Measurements from ENCODE around the gene MYO1G. TPM values are rescaled to one million over a fixed set of nuclear protein-coding genes. Genes with fewer than 3 reads are reported as not detected.
"Not testable (repeated sequence)": the region's sequence is repeated elsewhere in the genome, so short reads cannot be mapped to it uniquely, and the experiment has no call there.

The MYO1G gene
- total RNA-seq, 2 experiments from 2014 or later, result 23.6 to 87.3 TPM

DNA sequence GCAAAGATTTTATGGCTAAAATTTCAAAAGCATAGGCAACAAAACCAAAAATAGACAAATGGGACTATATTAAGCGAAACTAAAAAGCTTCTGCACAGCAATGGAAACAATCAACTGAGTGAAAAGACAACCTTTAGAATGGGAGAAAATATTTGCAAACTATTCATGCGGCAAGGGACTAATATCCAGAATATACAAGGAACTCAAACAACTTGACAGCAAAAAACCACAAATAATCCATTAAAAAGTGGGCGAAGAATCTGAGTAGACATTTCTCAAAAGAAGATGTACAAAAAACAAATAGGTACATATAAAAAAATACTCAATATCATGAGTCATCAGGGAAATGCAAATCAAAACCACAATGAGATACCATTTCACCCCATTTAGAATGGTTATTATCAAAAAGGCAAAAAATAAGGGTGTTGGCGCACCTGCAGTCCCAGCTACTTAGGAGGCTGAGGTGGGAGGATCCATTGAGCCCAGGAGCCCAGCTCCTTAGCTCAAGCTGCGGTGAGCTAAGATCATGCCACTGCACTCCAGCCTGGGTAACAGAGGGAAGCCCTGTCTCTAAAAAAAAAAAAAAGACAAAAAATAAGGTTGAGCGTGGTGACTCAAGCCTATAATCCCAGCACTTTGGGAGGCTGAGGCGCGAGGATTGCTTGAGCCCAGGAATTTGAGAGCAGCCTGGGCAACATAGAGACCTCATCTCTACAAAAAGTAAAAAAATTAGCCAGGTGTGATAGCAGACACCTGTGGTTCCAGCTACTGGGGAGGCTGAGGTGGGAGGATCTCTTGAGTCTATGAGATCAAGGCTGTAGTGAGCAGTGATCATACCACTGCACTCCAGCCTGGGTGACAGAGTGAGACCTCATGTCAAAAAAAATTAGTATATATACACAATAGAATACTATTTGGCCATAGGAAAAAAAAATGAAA is 17.0 kb upstream of the MYO1G start:
- Histone ChIP-seq H3K4me1 (ENCODE audit: insufficient read depth, low read length, poor library complexity, severe bottlenecking) (peaks cover 62% of the 10 kb centered on the region), H3K9me3 (ENCODE audit: low read length) (peaks cover 10% of the 10 kb centered on the region; the same call in 1 of the 2 replicates), H4K20me1 (ENCODE audit: insufficient read depth, low read length) (no peaks in the 10 kb centered on the region; the same call in 1 of the 2 replicates), H2AFZ (ENCODE audit: low read length) (peak overlapping the region; percentile 1; the same call in 1 of the 2 replicates), H3K4me3 (ENCODE audit: low read depth, low read length, poor library complexity, severe bottlenecking) (peak overlapping the region; percentile 49), H3K27ac (ENCODE audit: low read depth, low read length, poor library complexity, severe bottlenecking) (peak overlapping the region; percentile 93), H3K79me2 (ENCODE audit: insufficient read depth, low read depth, low read length) (peaks cover 10% of the 10 kb centered on the region), H3K4me2 (ENCODE audit: low read length) (peak overlapping the region; percentile 61), H3K9me2 (ENCODE audit: insufficient read depth, low read length) (no peaks in the 10 kb centered on the region), H3K36me3 (ENCODE audit: insufficient read depth, low read length) (peaks cover 11% of the 10 kb centered on the region; the same call in 1 of the 2 replicates)
- intact Hi-C loops (cut with micrococcal nuclease; ENCODE audit: unreplicated experiment), result loop anchor here (5.0 kb wide), 2 partner anchors 414 to 899 kb away; partner anchors contain the start of gene TMED4
- CTCF ChIA-PET (ENCODE audit: unreplicated experiment), result interaction anchor here (0.5 to 1.4 kb wide), 5 partner anchors 10 to 34 kb away, joined by 3 to 9 read pairs (median 3); no protein-coding TSS in a partner anchor
- BruUV-seq (replicated peaks), result no TSS peak
- peak; percentile 74 for DNase-seq (ENCODE audit: low spot score)
- TF ChIP-seq, protein P1, sequence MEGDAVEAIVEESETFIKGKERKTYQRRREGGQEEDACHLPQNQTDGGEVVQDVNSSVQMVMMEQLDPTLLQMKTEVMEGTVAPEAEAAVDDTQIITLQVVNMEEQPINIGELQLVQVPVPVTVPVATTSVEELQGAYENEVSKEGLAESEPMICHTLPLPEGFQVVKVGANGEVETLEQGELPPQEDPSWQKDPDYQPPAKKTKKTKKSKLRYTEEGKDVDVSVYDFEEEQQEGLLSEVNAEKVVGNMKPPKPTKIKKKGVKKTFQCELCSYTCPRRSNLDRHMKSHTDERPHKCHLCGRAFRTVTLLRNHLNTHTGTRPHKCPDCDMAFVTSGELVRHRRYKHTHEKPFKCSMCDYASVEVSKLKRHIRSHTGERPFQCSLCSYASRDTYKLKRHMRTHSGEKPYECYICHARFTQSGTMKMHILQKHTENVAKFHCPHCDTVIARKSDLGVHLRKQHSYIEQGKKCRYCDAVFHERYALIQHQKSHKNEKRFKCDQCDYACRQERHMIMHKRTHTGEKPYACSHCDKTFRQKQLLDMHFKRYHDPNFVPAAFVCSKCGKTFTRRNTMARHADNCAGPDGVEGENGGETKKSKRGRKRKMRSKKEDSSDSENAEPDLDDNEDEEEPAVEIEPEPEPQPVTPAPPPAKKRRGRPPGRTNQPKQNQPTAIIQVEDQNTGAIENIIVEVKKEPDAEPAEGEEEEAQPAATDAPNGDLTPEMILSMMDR (conservative IDR thresholded peaks at IDR 0.05; ENCODE audit: low read length), result no peak
- no peak for TF ChIP-seq EZH2phosphoT487 (IDR thresholded peaks at IDR 0.05; ENCODE audit: borderline replicate concordance, low read depth, low read length)
- POLR2A ChIA-PET, result interaction anchor here (0.7 to 10.2 kb wide), 10 partner anchors 11 to 1979 kb away, joined by 3 to 206 read pairs (median 4); partner anchors contain the start of gene MYO1G

DNA sequence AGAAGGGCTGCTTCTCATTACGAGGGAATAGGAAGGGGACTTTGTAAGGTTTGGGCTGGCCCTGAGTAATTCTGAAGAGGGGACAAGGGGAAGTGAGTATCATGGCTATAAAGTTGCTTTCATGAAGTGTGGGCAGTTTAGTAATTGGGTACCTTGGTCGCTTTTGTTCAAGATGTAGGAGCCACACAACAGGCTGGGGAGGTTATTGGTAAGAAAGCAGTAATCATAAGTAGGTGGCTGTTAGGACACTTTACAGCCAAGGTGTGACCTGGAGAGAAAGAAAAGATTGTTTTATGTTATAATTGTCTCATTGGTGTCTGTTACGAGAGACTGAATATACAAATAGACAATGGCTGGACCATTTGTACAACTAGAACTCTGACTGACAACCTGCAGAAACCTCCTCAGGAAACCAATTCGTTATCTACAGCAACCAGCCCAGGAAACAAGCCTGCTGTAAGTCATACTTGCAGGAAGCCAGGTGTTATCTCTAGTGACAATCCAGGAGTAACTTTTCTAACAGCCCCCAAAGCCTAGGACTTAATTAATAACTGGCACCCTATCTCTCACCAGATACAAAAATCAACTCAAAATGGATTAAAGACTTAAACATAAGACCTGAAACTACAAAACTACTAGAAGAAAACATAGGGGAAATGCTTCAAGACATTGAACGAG is 16.2 kb upstream of the MYO1G start:
- peak; percentile 73 for DNase-seq (ENCODE audit: low spot score)
- H4K20me1 ChIP-seq (ENCODE audit: insufficient read depth, low read length), result no peaks in the 10 kb centered on the region
- BruUV-seq (replicated peaks), result TSS peak; percentile 39
- H3K27ac ChIP-seq (ENCODE audit: low read depth, low read length, poor library complexity, severe bottlenecking), result peak overlapping the region; percentile 93
- peak overlapping the region; percentile 49 for H3K4me3 ChIP-seq (ENCODE audit: low read depth, low read length, poor library complexity, severe bottlenecking)
- peaks cover 8% of the 10 kb centered on the region; the same call in 1 of the 2 replicates for H3K36me3 ChIP-seq (ENCODE audit: insufficient read depth, low read length)
- ChIA-PET POLR2A (interaction anchor here (0.6 to 10.2 kb wide), 8 partner anchors 10 to 1782 kb away, joined by 3 to 206 read pairs (median 4); partner anchors contain the start of gene MYO1G), CTCF (ENCODE audit: unreplicated experiment) (interaction anchor here (0.7 kb wide), 1 partner anchor 20 kb away, joined by 3 read pairs; no protein-coding TSS in a partner anchor)
- H3K79me2 ChIP-seq (ENCODE audit: insufficient read depth, low read depth, low read length), result peaks cover 5% of the 10 kb centered on the region; the same call in 1 of the 2 replicates
- H3K9me3 ChIP-seq (ENCODE audit: low read length), result peaks cover 10% of the 10 kb centered on the region; the same call in 1 of the 2 replicates
- TF ChIP-seq EZH2phosphoT487 (IDR thresholded peaks at IDR 0.05; ENCODE audit: borderline replicate concordance, low read depth, low read length), result no peak
- TF ChIP-seq, protein P1 (conservative IDR thresholded peaks at IDR 0.05; ENCODE audit: low read length), result no peak
- H3K4me2 ChIP-seq (ENCODE audit: low read length), result peak overlapping the region; percentile 61
- peaks cover 66% of the 10 kb centered on the region for H3K4me1 ChIP-seq (ENCODE audit: insufficient read depth, low read length, poor library complexity, severe bottlenecking)
- H3K9me2 ChIP-seq (ENCODE audit: insufficient read depth, low read length), result no peaks in the 10 kb centered on the region
- H2AFZ ChIP-seq (ENCODE audit: low read length), result peak overlapping the region; percentile 54; the same call in 1 of the 2 replicates
- intact Hi-C loops (cut with micrococcal nuclease; ENCODE audit: unreplicated experiment), result loop anchor here (5.0 kb wide), 2 partner anchors 413 to 898 kb away; partner anchors contain the start of gene TMED4

DNA sequence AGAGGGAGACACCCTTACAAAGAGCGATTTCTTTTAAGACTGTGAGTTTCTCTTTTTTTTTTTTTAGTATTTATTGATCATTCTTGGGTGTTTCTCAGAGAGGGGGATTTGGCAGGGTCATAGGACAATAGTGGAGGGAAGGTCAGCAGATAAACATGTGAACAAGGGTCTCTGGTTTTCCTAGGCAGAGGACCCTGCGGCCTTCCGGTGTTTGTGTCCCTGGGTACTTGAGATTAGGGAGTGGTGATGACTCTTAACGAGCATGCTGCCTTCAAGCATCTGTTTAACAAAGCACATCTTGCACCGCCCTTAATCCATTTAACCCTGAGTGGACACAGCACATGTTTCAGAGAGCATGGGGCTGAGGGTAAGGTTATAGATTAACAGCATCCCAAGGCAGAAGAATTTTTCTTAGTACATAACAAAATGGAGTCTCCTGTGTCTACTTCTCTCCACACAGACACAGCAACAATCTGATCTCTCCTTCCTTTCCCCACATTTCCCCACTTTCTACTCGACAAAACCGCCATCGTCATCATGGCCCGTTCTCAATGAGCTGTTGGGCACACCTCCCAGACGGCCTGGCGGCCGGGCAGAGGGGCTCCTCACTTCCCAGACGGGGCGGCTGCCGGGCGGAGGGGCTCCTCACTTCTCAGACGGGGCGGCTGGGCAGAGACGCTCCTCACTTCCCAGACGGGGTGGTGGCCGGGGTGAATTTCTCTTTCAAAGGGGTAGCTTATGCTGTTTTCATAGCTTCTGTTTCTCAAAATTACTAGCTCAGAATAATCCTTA is 13.4 kb upstream of the MYO1G start:
- POLR2A ChIA-PET, result interaction anchor here (0.5 to 15.1 kb wide), 3 partner anchors 8 to 109 kb away, joined by 3 to 206 read pairs (median 3); partner anchors contain the start of gene CCM2
- intact Hi-C loops (cut with micrococcal nuclease; ENCODE audit: unreplicated experiment), result not testable (repeated sequence)

More for the DNA sequence above, 13.4 kb upstream of the MYO1G start:
- H3K79me2 ChIP-seq (ENCODE audit: insufficient read depth, low read depth, low read length); H2AFZ ChIP-seq (ENCODE audit: low read length); H3K4me2 ChIP-seq (ENCODE audit: low read length); H3K4me3 ChIP-seq (ENCODE audit: low read depth, low read length, poor library complexity, severe bottlenecking); BruUV-seq (replicated peaks); CTCF ChIA-PET (ENCODE audit: unreplicated experiment); H3K9me2 ChIP-seq (ENCODE audit: insufficient read depth, low read length); H3K27ac ChIP-seq (ENCODE audit: low read depth, low read length, poor library complexity, severe bottlenecking); H4K20me1 ChIP-seq (ENCODE audit: insufficient read depth, low read length); H3K9me3 ChIP-seq (ENCODE audit: low read length); H3K36me3 ChIP-seq (ENCODE audit: insufficient read depth, low read length); DNase-seq (ENCODE audit: low spot score): not testable (repeated sequence)
- peaks cover 53% of the 10 kb centered on the region for H3K4me1 ChIP-seq (ENCODE audit: insufficient read depth, low read length, poor library complexity, severe bottlenecking)

Data from OCI-LY7 (cell line).